Central memory CD8-positive, alpha-beta T cell (primary cell): ENCODE measurements around the gene RIIAD1.
A peak's percentile ranks its signal among the peaks of the same experiment; 100 is the strongest.
"Not testable (repeated sequence)": the region's sequence is repeated elsewhere in the genome, so short reads cannot be mapped to it uniquely, and the experiment has no call there.

ENCODE experiments used
- ATAC-seq: fragments of 150-1000 bp; cut with Tn5 transposase; replicated peaks from 2 replicates; pipeline ENCODE4 v1.10.0; 2022; ENCODE audit warnings: mild to moderate bottlenecking, moderate FRiP score, moderate number of reproducible peaks; ENCODE audit not compliant: poor library complexity, severe bottlenecking; ENCODE audit errors: extremely low read depth
- DNase-seq, 2 donors: peaks; one replicate each; pipeline ENCODE4 v3.0.0; 2021; ENCODE audit warnings: low spot score in 2 of 2
- H3K27ac Mint-ChIP-seq: one replicate; pipeline ENCODE4 v1.8.0; 2022; ENCODE audit warnings: low read depth, mild to moderate bottlenecking, moderate library complexity, mixed read lengths
- H3K27me3 Mint-ChIP-seq: one replicate; pipeline ENCODE4 v1.8.0; 2022; ENCODE audit warnings: mixed read lengths
- H3K36me3 Mint-ChIP-seq: one replicate; pipeline ENCODE4 v1.8.0; 2022; ENCODE audit warnings: mild to moderate bottlenecking, moderate library complexity, mixed read lengths; ENCODE audit not compliant: insufficient read depth
- H3K4me1 Mint-ChIP-seq: one replicate; pipeline ENCODE4 v1.8.0; 2022; ENCODE audit warnings: mixed read lengths
- H3K4me3 Mint-ChIP-seq: one replicate; pipeline ENCODE4 v1.8.0; 2022; ENCODE audit warnings: mild to moderate bottlenecking, moderate library complexity, mixed read lengths
- H3K9me3 Mint-ChIP-seq: one replicate; pipeline ENCODE4 v1.8.0; 2022; ENCODE audit warnings: mixed read lengths

Gene RIIAD1, protein sequence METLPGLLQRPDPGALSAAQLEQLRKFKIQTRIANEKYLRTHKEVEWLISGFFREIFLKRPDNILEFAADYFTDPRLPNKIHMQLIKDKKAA

DNA sequence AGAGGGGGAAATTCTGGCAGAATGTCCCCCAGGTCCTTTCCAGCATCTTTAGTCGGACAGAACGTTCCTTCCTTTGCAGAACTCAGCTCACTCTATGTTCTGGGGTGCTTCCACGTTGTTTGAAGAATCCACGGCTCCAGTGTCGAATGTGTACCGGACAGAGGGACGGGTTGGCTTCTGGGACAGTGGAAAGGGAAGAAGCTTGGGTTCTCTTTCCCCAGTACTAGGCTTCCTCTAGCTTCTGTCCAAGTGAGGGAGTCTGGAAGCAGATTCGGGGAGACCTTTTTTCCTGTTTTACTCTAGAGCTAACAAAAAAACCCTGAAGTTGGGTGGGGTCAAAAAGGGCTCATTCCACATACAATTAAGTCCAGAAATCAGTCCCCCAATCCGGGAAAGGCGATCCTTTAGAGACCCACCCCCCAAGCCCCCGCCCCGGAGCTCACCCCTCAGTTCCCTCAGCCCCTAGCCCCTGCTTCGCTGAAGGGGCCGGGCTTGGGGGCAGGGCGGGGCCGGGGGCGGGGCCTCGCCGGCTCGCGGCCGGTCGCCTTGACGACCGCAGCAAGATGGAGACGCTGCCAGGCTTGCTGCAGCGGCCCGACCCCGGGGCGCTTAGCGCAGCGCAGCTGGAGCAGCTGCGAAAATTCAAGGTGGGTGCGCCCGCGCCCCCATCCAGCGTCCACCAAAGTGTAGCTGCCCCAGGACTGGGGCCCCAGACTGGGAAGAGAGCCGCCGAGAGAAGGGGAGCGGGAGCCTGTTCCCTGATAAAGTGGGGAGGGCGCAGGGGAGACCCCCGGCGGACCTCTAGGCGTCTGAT is at the start of gene RIIAD1:
TSS of gene RIIAD1 (plus strand) at position 549 of the 814 bp plus-strand sequence. CDS start at position 564, 15 bp downstream.
- Mint-ChIP-seq H3K36me3 (peaks cover 5% of the 10 kb centered on the region), H3K4me1 (peaks cover 28% of the 10 kb centered on the region), H3K9me3 (no peaks in the 10 kb centered on the region), H3K27me3 (peaks cover 64% of the 10 kb centered on the region), H3K27ac (no peak within 1 kb of the TSS), H3K4me3 (peak within 1 kb of the TSS; percentile 68)
- DNase-seq (no peak), ATAC-seq (peak; percentile 73)

DNA sequence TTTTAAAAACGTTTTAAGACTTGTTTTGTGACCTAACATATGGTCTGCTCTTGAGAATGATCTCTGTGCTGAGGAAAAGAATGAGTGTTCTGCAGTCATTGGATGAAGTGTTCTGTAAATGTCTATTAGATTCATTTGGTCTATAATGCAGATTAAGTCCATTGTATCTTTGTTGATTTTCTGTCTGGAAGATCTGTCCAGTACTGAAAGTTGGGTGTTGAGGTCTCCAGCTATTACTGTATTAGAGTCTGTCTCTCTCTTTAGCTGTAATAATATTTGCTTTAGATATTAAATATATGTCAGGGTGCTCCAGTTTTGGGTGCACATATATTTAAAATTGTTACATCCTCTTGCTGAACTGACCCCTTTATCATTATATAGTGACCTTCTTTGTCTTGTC is 47.9 kb upstream of the RIIAD1 start:
- H3K36me3 Mint-ChIP-seq: peaks cover 27% of the 10 kb centered on the region
- no peak for DNase-seq
- H3K9me3 Mint-ChIP-seq: no peaks in the 10 kb centered on the region

DNA sequence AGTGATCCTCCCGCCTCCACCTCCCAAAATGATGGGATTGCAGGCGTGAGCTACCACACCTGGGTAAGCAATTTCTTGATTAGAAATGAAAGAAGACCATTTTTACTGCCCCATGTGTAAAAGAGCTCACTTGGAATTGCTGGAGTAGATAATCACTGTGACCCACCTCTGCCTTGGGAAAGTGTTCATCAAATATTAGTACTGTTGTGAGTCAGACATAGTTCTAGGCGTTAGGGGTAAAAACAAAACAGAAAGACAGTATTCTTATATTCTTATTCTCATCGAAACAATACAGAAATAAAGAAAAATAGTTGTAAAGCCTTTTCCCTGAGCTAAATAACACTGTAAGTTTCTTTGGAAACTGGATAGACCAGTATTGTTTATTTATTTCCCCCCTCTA is 40.9 kb upstream of the RIIAD1 start:
- Mint-ChIP-seq H3K27me3 (no peaks in the 10 kb centered on the region), H3K4me3 (no peak overlapping the region), H3K36me3 (peaks cover 19% of the 10 kb centered on the region), H3K9me3 (no peaks in the 10 kb centered on the region), H3K4me1 (peaks cover 11% of the 10 kb centered on the region), H3K27ac (no peak overlapping the region)
- ATAC-seq (no peak), DNase-seq (no peak)

More for the DNA sequence above, 47.9 kb upstream of the RIIAD1 start:
- Mint-ChIP-seq H3K27ac (no peak overlapping the region), H3K27me3 (no peaks in the 10 kb centered on the region), H3K4me1 (peaks cover 5% of the 10 kb centered on the region), H3K4me3 (no peak overlapping the region)
- ATAC-seq: no peak

DNA sequence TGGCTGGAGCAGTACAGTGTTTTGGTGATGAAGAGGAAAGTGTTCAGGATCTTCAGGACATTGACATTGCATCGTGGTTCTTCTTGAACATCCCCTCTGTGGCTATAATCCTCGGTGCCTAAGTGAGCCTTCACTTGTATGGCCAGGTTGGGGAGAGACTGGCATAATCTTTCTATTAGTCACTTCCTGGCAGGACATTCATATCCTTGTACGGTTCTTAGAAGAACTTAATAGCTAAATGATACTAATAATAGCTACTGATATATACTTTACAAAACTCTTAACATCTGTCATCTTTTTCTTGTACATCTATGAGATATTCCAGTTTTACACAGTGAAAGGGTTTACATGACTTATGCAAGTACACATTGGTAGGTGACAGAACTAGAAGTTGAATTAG is 40.5 kb upstream of the RIIAD1 start:
- no peaks in the 10 kb centered on the region for H3K27me3 Mint-ChIP-seq
- peaks cover 20% of the 10 kb centered on the region for H3K36me3 Mint-ChIP-seq
- ATAC-seq: no peak
- H3K9me3 Mint-ChIP-seq: no peaks in the 10 kb centered on the region
- H3K4me3 Mint-ChIP-seq: no peak overlapping the region
- DNase-seq: no peak
- H3K4me1 Mint-ChIP-seq: peaks cover 11% of the 10 kb centered on the region
- H3K27ac Mint-ChIP-seq: no peak overlapping the region

DNA sequence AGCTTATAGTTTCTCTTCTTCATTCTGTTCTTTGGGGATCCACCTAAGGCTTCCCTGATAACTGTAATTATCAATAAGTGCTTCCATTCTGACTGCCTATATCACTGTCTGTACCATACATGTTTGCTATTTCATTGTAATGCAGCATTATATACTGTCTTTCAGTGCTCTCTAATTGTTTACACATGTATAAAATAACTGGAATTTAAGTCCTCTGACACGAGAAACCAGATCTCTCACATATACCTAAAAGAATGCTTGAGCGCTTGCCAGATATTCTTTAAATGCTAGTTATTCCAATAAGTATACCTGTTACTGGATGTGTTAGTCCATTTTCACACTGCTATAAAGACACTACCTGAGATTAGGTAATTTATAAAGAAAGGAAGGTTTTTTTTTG is 39.4 kb upstream of the RIIAD1 start:
- no peak for ATAC-seq

DNA sequence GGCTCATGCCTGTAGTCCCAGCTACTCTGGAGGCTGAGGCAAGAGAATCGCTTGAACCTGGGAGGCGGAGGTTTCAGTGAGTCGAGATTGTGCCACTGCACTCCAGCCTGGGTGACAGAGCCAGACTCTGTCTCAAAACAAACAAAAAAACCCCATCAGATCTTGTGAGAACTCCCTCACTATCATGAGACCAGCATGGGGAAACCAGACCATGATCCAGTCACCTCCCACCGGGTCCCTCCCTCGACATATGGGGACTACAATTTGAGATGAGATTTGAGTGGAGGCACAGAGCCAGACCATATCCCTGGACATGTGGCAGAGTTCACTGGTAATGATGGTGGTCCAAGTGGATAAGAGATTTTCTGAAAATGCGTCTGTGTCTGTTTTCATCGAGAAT is 38.4 kb upstream of the RIIAD1 start:
- peaks cover 11% of the 10 kb centered on the region for H3K4me1 Mint-ChIP-seq
- H3K4me3 Mint-ChIP-seq, ATAC-seq, H3K27me3 Mint-ChIP-seq, H3K9me3 Mint-ChIP-seq, H3K27ac Mint-ChIP-seq, DNase-seq: not testable (repeated sequence)
- H3K36me3 Mint-ChIP-seq: peaks cover 30% of the 10 kb centered on the region

More for the DNA sequence above, 39.4 kb upstream of the RIIAD1 start:
- H3K9me3 Mint-ChIP-seq: no peaks in the 10 kb centered on the region
- H3K27ac Mint-ChIP-seq: no peak overlapping the region
- H3K4me1 Mint-ChIP-seq: peaks cover 11% of the 10 kb centered on the region
- H3K4me3 Mint-ChIP-seq: no peak overlapping the region
- no peaks in the 10 kb centered on the region for H3K27me3 Mint-ChIP-seq
- H3K36me3 Mint-ChIP-seq: peaks cover 22% of the 10 kb centered on the region
- DNase-seq: no peak

DNA sequence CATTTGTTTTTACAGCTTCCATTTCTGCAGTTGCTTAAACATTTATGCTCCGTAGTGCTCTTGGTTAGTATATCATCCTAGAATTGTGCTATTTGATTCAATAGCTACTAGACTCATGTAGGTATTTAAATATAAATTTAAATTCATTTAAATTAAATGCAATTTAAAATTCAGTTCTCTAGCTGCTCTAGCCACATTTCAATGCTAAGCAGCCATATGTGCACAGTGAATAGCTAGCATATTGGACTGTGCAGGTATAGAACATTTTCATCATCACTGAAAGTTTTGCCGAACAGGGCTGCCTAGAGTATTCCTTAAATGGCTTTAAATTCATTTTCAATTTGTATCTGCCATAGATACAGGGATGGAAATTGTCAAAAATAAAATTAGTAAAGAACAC is 37.2 kb upstream of the RIIAD1 start:
- H3K4me1 Mint-ChIP-seq: peaks cover 11% of the 10 kb centered on the region
- peaks cover 27% of the 10 kb centered on the region for H3K36me3 Mint-ChIP-seq
- H3K9me3 Mint-ChIP-seq: no peaks in the 10 kb centered on the region
- no peak overlapping the region for H3K27ac Mint-ChIP-seq
- no peak for ATAC-seq
- H3K4me3 Mint-ChIP-seq: no peak overlapping the region
- H3K27me3 Mint-ChIP-seq: no peaks in the 10 kb centered on the region
- DNase-seq: no peak

DNA sequence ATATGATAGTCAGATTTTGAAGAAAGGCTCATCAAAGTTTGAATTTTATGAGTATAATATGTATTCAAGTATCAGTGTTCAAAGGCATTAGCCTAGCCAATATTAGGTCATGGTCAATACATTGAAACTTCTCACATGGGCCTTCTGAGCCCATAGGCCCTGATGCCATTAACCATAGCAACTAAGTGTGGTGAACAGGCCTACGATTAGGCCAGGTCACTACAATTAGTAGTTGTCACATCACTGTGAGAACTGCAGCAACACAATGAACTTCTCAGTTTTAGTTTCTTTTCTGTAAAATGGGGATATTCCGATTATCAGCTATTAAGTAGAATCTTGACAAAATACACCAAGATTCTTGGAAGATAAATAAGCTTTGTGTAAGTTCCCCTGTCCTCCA is 34.8 kb upstream of the RIIAD1 start:
- H3K36me3 Mint-ChIP-seq: peaks cover 26% of the 10 kb centered on the region
- peaks cover 6% of the 10 kb centered on the region for H3K4me1 Mint-ChIP-seq
- no peak overlapping the region for H3K27ac Mint-ChIP-seq
- ATAC-seq: no peak
- no peaks in the 10 kb centered on the region for H3K27me3 Mint-ChIP-seq
- no peak overlapping the region for H3K4me3 Mint-ChIP-seq
- no peak for DNase-seq
- no peaks in the 10 kb centered on the region for H3K9me3 Mint-ChIP-seq

DNA sequence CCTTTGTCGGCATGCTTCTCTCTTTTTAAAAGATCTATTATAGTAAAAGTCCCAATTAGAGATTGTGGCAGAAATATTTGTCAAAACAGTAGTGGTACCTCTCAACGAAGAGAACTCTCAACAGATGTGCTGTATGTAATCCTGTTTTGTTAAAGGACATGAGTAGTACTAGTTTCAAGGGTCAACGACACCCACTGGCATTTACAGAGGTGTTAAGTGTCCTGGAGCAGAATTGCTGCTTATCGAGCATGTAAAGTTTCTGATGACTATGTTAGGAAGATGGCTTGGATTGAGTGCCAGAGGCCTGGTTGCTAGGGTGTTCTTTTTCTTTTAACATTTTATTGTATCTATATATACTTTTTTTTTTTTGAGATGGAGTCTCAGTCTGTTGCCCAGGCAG is 31.8 kb upstream of the RIIAD1 start:
- H3K27ac Mint-ChIP-seq: no peak overlapping the region
- DNase-seq: no peak
- peaks cover 38% of the 10 kb centered on the region for H3K36me3 Mint-ChIP-seq
- peaks cover 6% of the 10 kb centered on the region for H3K4me1 Mint-ChIP-seq
- H3K27me3 Mint-ChIP-seq: no peaks in the 10 kb centered on the region
- no peak for ATAC-seq
- no peak overlapping the region for H3K4me3 Mint-ChIP-seq
- H3K9me3 Mint-ChIP-seq: no peaks in the 10 kb centered on the region

DNA sequence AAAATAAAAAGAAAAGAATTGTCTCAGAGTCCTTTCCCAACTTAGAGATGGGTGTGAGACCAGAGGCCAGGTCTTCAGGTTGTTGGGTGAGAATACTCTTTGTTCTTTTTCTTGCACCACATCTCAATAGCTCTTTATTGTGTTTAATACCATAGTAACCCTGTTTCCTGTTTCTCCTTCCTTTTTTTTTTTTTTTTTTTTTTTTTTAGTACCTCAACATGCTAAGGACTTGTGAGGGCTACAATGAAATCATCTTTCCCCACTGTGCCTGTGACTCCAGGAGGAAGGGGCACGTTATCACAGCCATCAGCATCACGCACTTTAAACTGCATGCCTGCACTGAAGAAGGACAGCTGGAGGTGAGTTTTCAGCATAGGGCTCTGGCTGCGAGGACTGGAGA is 29.1 kb upstream of the RIIAD1 start:
- DNase-seq (no peak), ATAC-seq (no peak)
- Mint-ChIP-seq H3K9me3 (no peaks in the 10 kb centered on the region), H3K27ac (peak overlapping the region; percentile 53), H3K4me1 (peaks cover 6% of the 10 kb centered on the region), H3K36me3 (peaks cover 40% of the 10 kb centered on the region), H3K27me3 (no peaks in the 10 kb centered on the region), H3K4me3 (no peak overlapping the region)

DNA sequence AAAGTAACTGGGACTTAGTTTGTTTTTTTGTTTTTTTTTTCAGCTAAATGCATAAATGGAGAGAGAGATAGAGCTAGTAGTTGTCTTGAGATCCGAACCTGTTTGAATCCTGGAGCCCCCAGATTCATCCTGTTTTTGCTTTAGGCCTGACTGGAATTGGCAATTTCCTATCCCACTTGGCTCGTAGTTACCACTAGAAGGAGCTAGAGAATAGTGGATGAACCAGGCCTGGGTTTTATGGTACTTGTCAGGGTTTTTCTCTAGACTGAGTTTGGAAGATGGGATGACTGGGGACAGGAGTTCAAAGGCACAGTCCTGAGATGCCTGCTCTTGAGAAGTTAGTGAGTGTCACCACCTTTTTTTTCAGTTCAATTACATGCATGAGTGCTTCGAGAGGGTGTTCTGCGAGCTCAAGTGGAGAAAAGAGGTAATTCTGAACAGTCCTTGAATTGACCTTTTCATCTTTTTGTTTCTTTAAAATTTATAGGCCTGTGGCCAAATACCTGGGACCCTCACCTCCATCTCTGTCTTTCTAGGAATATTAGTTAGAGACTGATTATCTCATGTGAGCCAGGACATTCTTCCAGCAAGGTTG is 28.2 kb upstream of the RIIAD1 start:
- peaks cover 6% of the 10 kb centered on the region for H3K4me1 Mint-ChIP-seq
- ATAC-seq (no peak), DNase-seq (no peak)
- H3K27ac Mint-ChIP-seq: no peak overlapping the region
- peaks cover 40% of the 10 kb centered on the region for H3K36me3 Mint-ChIP-seq
- H3K4me3 Mint-ChIP-seq: no peak overlapping the region
- H3K9me3 Mint-ChIP-seq: no peaks in the 10 kb centered on the region
- no peaks in the 10 kb centered on the region for H3K27me3 Mint-ChIP-seq

DNA sequence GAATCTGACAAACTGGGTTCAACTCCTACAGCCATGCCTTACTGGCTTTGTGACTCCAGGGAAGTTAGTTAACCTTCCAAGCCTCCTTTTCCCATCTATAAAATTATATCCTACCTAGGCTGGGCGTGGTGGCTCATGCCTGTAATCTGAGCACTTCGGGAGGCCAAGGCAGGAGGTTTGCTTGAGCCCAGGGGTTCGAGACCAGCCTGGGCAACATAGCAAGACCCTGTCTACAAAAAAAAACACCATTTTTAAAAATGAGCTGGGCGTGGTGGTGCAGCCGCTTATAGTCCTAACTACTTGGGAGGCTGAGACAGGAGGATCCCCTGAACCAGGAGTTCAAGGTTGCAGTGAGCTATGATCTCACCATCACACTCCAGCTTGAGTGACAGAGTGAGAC is 19.8 kb upstream of the RIIAD1 start:
- H3K27me3 Mint-ChIP-seq: no peaks in the 10 kb centered on the region
- DNase-seq (no peak), ATAC-seq (no peak)
- H3K9me3 Mint-ChIP-seq: no peaks in the 10 kb centered on the region
- no peaks in the 10 kb centered on the region for H3K4me1 Mint-ChIP-seq
- H3K36me3 Mint-ChIP-seq: peaks cover 14% of the 10 kb centered on the region
- no peak overlapping the region for H3K4me3 Mint-ChIP-seq
- no peak overlapping the region for H3K27ac Mint-ChIP-seq

DNA sequence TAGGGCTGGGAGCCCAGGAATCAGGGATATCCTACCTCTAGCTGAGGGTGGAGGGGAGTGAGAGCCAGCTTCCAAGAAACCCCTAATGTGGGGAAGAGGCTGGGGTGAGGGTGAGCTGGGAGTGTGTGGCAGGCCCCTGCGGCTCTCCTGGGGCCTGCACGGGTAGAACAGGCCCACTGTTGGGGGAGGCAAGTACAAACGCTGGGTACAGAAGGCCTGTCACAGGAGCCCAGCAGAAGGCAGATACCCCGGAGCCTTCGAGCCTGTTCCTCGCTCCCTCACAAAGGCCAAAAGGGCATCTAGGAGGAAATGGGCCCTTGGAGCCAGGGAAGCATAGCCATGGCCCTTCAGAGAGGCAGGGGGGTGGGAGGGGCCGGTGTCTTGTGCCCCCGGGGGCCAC is 18.4 kb upstream of the RIIAD1 start:
- Mint-ChIP-seq H3K27ac (no peak overlapping the region), H3K36me3 (peaks cover 5% of the 10 kb centered on the region), H3K9me3 (no peaks in the 10 kb centered on the region), H3K4me3 (no peak overlapping the region), H3K27me3 (no peaks in the 10 kb centered on the region), H3K4me1 (no peaks in the 10 kb centered on the region)
- ATAC-seq (no peak), DNase-seq (no peak)
